Cardiac muscle cell (in vitro differentiated cells and primary cell): ENCODE data around the gene MAPT. TPM values are rescaled to one million over a fixed set of nuclear protein-coding genes. Genes with fewer than 3 reads are reported as not detected.

ENCODE experiments used
- DNase-seq, 2 donors: peaks; one replicate each; pipeline versions ENCODE4 v3.0.0 to v3.0.0-alpha.2; 2010 to 2017; ENCODE audit warnings: low read depth in 1 of 2, low spot score in 1 of 2
- H3K27ac ChIP-seq: fragments of 200-600 bp; sonication (generic); 2 replicates; pipeline ENCODE4 v1.5.1; 2016
- H3K27me3 ChIP-seq: fragments of 200-600 bp; sonication (generic); 2 replicates; pipeline ENCODE4 v1.6.0; 2016; ENCODE audit warnings: control low read depth
- H3K36me3 ChIP-seq: fragments of 200-600 bp; sonication (generic); 2 replicates; pipeline ENCODE4 v1.5.1; 2016; ENCODE audit warnings: control low read depth
- H3K4me1 ChIP-seq: fragments of 200-600 bp; sonication (generic); 2 replicates; pipeline ENCODE4 v1.8.1; 2017; ENCODE audit warnings: low read depth, mild to moderate bottlenecking, mixed run types
- H3K4me3 ChIP-seq: fragments of 200-600 bp; sonication (generic); 2 replicates; pipeline ENCODE4 v1.5.1; 2016; ENCODE audit warnings: mild to moderate bottlenecking
- H3K9me3 ChIP-seq: fragments of 200-600 bp; sonication (generic); 2 replicates; pipeline ENCODE4 v1.5.1; 2017; ENCODE audit warnings: low read depth, mild to moderate bottlenecking, control low read depth
- polyA plus RNA-seq: library from polyadenylated mRNA; unstranded; fragments of >200 nt; fragmentation: Nextera tagmentation; extraction: Ambion mirVana; gene quantifications from 2 replicates; pipeline ENCODE4 v1.2.1, GENCODE V29; 2016
- total RNA-seq: library from RNA; depleted of rRNA; stranded (reverse); fragments of >200 nt; gene quantifications from 2 replicates; pipeline ENCODE4 v1.2.3, GENCODE V29; 2016
- TF ChIP-seq, protein P1 (sequence below): IDR thresholded peaks from 2 replicates; pipeline ENCODE4 v1.5.1; 2012; ENCODE audit warnings: low read depth, mild to moderate bottlenecking, low read length

The MAPT gene
- total and polyA plus RNA-seq, 2 experiments from 2014 or later = 1.3 to 1.9 TPM

DNA sequence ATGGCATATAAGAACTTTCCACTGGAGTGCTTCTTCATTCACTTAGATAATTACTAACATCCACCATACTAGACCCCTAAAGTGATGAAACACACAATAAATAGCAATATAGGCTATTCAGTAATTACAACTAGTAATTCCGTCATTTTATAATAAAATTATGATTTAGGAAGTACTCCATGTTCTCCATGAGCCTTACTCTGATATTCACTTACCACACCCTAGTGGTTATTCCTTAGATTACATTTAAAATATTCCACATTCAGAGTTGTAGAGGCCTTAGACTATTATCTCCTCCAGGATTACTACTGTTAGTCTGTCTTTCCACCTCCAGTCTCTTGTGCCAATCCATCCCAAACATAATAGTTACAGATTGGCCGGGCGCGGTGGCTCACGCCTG is 167.1 kb downstream of the MAPT start:
- no peaks in the 10 kb centered on the region for H3K9me3 ChIP-seq
- no peak overlapping the region for H3K4me3 ChIP-seq
- H3K36me3 ChIP-seq = peaks cover 20% of the 10 kb centered on the region
- H3K27ac ChIP-seq = no peak overlapping the region
- TF ChIP-seq, protein P1, sequence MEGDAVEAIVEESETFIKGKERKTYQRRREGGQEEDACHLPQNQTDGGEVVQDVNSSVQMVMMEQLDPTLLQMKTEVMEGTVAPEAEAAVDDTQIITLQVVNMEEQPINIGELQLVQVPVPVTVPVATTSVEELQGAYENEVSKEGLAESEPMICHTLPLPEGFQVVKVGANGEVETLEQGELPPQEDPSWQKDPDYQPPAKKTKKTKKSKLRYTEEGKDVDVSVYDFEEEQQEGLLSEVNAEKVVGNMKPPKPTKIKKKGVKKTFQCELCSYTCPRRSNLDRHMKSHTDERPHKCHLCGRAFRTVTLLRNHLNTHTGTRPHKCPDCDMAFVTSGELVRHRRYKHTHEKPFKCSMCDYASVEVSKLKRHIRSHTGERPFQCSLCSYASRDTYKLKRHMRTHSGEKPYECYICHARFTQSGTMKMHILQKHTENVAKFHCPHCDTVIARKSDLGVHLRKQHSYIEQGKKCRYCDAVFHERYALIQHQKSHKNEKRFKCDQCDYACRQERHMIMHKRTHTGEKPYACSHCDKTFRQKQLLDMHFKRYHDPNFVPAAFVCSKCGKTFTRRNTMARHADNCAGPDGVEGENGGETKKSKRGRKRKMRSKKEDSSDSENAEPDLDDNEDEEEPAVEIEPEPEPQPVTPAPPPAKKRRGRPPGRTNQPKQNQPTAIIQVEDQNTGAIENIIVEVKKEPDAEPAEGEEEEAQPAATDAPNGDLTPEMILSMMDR = peak; percentile 28
- no peaks in the 10 kb centered on the region for H3K27me3 ChIP-seq
- DNase-seq = peak in 1 of 2 donors; percentile 44
- H3K4me1 ChIP-seq = no peaks in the 10 kb centered on the region

DNA sequence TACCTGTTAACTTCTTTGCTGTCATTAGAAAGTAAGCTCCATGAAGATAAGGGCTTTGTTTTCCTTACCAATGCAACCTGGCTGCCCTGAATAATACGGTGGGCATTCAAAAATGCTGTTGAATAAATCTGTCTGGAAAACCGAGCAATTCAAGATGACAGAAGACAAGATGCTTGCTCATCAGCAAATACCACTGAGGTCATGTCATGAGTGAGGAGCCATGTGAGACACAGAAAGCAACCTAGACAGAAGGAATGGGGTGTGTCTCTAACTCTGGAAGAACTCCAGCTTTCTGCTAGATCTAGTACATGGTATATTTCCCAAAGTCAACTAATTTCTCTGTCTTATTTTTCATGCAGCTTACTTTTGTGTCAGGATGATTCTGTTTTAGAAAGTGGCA is 168.9 kb downstream of the MAPT start:
- Histone ChIP-seq H3K36me3 (peaks cover 27% of the 10 kb centered on the region), H3K4me3 (no peak overlapping the region), H3K27me3 (no peaks in the 10 kb centered on the region), H3K9me3 (no peaks in the 10 kb centered on the region), H3K27ac (peak overlapping the region; percentile 28), H3K4me1 (no peaks in the 10 kb centered on the region)
- TF ChIP-seq, protein P1 = no peak
- DNase-seq = peak in 1 of 2 donors; percentile 48

DNA sequence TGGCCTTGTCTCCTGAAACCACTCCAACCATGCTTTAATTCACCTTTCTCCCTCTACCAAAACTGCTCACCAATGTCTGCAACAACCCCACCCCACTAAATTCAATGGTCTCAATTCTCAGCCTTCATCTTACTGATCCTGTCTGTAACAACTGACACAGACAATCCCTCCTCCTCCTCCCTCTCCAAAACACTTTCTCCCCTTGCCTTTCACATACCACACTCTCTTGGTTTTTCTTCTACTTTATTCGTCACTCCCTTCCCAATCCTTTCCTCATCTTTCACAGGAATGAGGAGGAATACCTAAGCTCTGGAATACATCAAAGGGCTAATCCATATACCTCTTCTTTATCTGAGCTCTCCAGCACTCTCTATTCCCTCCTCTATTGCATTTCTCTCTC is 170.1 kb downstream of the MAPT start:
- peak overlapping the region; percentile 56 for H3K27ac ChIP-seq
- H3K4me1 ChIP-seq = no peaks in the 10 kb centered on the region
- H3K36me3 ChIP-seq = peaks cover 27% of the 10 kb centered on the region
- H3K27me3 ChIP-seq = no peaks in the 10 kb centered on the region
- no peak for DNase-seq
- TF ChIP-seq, protein P1 = no peak
- no peaks in the 10 kb centered on the region for H3K9me3 ChIP-seq
- no peak overlapping the region for H3K4me3 ChIP-seq

DNA sequence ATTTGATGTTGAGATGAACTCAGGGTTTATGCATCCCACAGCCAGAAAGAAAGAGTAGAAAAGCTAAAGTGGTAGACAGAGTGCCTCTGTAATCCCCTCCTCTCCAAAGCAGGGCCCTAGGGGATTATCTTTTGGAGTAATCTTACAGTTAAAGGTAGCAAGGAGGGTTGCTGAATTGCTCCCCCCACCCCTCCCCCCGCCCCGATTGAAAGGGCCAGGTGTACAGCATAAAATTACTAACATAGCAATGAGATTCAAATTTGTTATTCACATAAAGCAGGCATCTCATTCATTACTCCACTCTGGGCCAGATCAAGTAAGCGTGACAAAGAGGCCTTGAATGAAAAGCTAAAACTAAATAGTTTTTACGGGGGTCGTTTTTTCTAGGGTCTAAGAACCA is 177.4 kb downstream of the MAPT start:
- H3K36me3 ChIP-seq = peaks cover 3% of the 10 kb centered on the region
- no peaks in the 10 kb centered on the region for H3K9me3 ChIP-seq
- H3K27me3 ChIP-seq = no peaks in the 10 kb centered on the region
- peaks cover 21% of the 10 kb centered on the region for H3K4me1 ChIP-seq
- TF ChIP-seq, protein P1 = no peak
- DNase-seq = no peak
- peak overlapping the region; percentile 53 for H3K27ac ChIP-seq
- no peak overlapping the region for H3K4me3 ChIP-seq

DNA sequence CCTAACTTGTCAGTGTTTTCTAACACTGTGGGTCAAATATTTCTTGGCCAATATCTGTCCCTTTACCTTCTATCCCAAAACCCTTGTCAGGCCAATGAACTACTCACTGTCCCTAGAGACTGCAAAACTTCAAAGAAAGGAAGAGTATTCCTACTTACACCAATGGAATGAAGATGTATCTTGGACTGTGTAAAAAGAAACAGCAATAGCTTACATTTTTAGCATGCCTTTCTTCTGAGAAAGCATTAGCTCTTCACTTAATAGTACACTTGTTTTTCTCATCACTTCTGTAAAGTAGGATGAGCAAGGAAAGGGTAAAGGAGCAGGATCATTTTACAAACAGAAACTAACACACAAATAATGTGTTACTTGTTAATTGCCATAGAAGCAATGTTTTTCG is 178.6 kb downstream of the MAPT start:
- peaks cover 27% of the 10 kb centered on the region for H3K4me1 ChIP-seq
- peak in 1 of 2 donors; percentile 70 for DNase-seq
- H3K9me3 ChIP-seq = no peaks in the 10 kb centered on the region
- TF ChIP-seq, protein P1 = no peak
- H3K27me3 ChIP-seq = no peaks in the 10 kb centered on the region
- H3K36me3 ChIP-seq = no peaks in the 10 kb centered on the region
- H3K4me3 ChIP-seq = no peak overlapping the region
- H3K27ac ChIP-seq = peak overlapping the region; percentile 53

DNA sequence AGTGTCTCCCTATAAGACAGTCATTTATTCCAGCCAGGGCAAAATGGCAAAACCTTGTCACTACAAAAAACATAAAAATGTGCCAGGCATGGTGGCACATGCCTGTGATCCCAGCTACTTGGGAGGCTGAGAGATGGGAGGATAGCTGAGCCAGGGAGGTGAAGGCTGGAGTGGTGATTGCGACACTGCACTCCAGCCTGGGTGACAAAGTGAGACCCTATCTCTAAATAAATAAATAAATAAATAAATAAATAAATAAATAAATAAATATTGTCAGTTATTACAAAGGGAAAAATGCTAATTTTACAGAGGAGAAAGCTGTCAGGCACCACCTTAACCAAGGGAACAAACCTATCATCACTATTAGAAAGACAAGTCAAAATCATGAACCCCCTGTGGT is 180.2 kb downstream of the MAPT start:
- Histone ChIP-seq H3K36me3 (no peaks in the 10 kb centered on the region), H3K4me3 (no peak overlapping the region), H3K9me3 (no peaks in the 10 kb centered on the region), H3K4me1 (peaks cover 40% of the 10 kb centered on the region), H3K27ac (no peak overlapping the region), H3K27me3 (no peaks in the 10 kb centered on the region)
- DNase-seq = no peak
- TF ChIP-seq, protein P1 = no peak
